Fibroblast of lung (primary cell): ENCODE measurements around the gene SLC12A4. TPM values are rescaled to one million over a fixed set of nuclear protein-coding genes. Genes with fewer than 3 reads are reported as not detected.

Experiments
- DNase-seq, 2 donors: peaks; one replicate each; pipeline versions ENCODE4 v3.0.0 to v3.0.0-alpha.2; 2010; ENCODE audit warnings: low read depth in 2 of 2
- H2AFZ ChIP-seq: 2 replicates; pipeline ENCODE4 v1.5.1; 2012; ENCODE audit warnings: low read length, control low read depth, inconsistent platforms
- H3K27ac ChIP-seq: 2 replicates; pipeline ENCODE4 v1.5.1; 2011; ENCODE audit warnings: low read length, control low read depth; ENCODE audit not compliant: insufficient read depth
- H3K27me3 ChIP-seq: 2 replicates; pipeline ENCODE4 v1.5.1; 2011; ENCODE audit warnings: mild to moderate bottlenecking, low read length; ENCODE audit not compliant: control insufficient read depth, insufficient read depth
- H3K36me3 ChIP-seq: 2 replicates; pipeline ENCODE4 v1.5.1; 2011; ENCODE audit warnings: low read length; ENCODE audit not compliant: control insufficient read depth, insufficient read depth
- H3K4me1 ChIP-seq: 2 replicates; pipeline ENCODE4 v1.5.1; 2011; ENCODE audit warnings: low read length; ENCODE audit not compliant: control insufficient read depth, insufficient read depth; ENCODE audit errors: extremely low read depth
- H3K4me2 ChIP-seq: 2 replicates; pipeline ENCODE4 v1.5.1; 2011; ENCODE audit warnings: low read length, control low read depth; ENCODE audit not compliant: insufficient read depth; ENCODE audit errors: extremely low read depth
- H3K4me3 ChIP-seq, 4 experiments: fragments of 200-600 bp in 1 of 4; sonication (generic) in 1 of 4; replicated peaks in 1 of 4; 2 replicates each; pipeline ENCODE4 v1.5.1; 2011 to 2016; ENCODE audit warnings: low read length in 4 of 4, low read depth in 3 of 4, mild to moderate bottlenecking in 3 of 4, control low read depth in 2 of 4, inconsistent platforms in 1 of 4, mixed read lengths in 1 of 4; ENCODE audit not compliant: insufficient read depth in 1 of 4; ENCODE audit errors: control extremely low read depth in 1 of 4
- H3K79me2 ChIP-seq: 2 replicates; pipeline ENCODE4 v1.5.1; 2012; ENCODE audit warnings: mild to moderate bottlenecking, low read length, inconsistent platforms; ENCODE audit not compliant: control insufficient read depth, insufficient read depth
- H3K9ac ChIP-seq: 2 replicates; pipeline ENCODE4 v1.5.1; 2011; ENCODE audit warnings: mild to moderate bottlenecking, low read length, control low read depth; ENCODE audit not compliant: insufficient read depth
- H3K9me3 ChIP-seq: 2 replicates; pipeline ENCODE4 v1.5.1; 2012; ENCODE audit warnings: low read depth, low read length; ENCODE audit not compliant: control insufficient read depth, insufficient read depth
- H4K20me1 ChIP-seq: 2 replicates; pipeline ENCODE4 v1.5.1; 2011; ENCODE audit warnings: low read length; ENCODE audit not compliant: control insufficient read depth, insufficient read depth; ENCODE audit errors: extremely low read depth
- EZH2 ChIP-seq: IDR thresholded peaks from 2 replicates; pipeline ENCODE4 v1.5.1; 2012; ENCODE audit warnings: low read length, control low read depth, mild to moderate bottlenecking; ENCODE audit errors: missing control alignments
- polyA plus RNA-seq, 2 donors: library from polyadenylated mRNA; depleted of rRNA in 1 of 2; stranded (reverse) in 1 of 2; unstranded in 1 of 2; fragments of >200 nt; gene quantifications; 2 replicates each; pipeline ENCODE4 v1.2.1, GENCODE V29; 2011 to 2012; ENCODE audit warnings: missing spikeins in 1 of 2
- total RNA-seq: library from RNA; depleted of rRNA; stranded (reverse); fragments of >200 nt; gene quantifications from 2 replicates; pipeline ENCODE4 v1.2.1, GENCODE V29; 2014
- TF ChIP-seq, protein P1 (sequence below), 2 donors: IDR thresholded peaks in 1 of 2; conservative IDR thresholded peaks in 1 of 2; 1 replicate in 1 of 2; 2 replicates in 1 of 2; pipeline ENCODE4 v1.5.1; 2011 to 2012; ENCODE audit warnings: low read length in 2 of 2, control low read depth in 1 of 2, inconsistent platforms in 1 of 2, low read depth in 1 of 2, mild to moderate bottlenecking in 1 of 2

The SLC12A4 gene
- total and polyA plus RNA-seq, 2 donors (not counting 1 experiment from before 2014, with no cell fraction given), result 42.2 to 120 TPM

DNA sequence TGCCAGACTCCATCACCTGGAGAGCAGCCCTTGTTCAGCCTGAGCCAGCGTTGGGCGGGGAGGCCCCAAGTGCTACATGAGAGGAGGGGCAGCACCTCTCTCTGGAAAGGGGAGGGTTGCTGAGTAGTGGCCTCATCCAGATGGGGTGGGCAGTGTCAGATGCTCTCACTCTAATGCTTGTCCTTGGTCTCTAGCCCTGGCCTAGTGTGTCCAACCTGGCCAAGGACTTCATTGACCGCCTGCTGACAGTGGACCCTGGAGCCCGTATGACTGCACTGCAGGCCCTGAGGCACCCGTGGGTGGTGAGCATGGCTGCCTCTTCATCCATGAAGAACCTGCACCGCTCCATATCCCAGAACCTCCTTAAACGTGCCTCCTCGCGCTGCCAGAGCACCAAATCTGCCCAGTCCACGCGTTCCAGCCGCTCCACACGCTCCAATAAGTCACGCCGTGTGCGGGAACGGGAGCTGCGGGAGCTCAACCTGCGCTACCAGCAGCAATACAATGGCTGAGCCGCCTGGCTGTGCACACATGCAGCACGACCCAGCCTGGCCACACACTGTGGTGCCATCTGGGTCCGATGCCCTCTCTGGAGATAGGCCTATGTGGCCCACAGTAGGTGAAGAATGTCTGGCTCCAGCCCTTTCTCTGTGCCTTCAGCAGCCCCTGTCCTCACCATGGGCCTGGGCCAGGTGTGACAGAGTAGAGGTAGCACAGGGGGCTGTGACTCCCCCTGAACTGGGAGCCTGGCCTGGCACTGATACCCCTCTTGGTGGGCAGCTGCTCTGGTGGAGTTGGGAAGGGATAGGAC, 41.1 kb downstream of the SLC12A4 start:
- no peaks in the 10 kb centered on the region for H4K20me1 ChIP-seq

DNA sequence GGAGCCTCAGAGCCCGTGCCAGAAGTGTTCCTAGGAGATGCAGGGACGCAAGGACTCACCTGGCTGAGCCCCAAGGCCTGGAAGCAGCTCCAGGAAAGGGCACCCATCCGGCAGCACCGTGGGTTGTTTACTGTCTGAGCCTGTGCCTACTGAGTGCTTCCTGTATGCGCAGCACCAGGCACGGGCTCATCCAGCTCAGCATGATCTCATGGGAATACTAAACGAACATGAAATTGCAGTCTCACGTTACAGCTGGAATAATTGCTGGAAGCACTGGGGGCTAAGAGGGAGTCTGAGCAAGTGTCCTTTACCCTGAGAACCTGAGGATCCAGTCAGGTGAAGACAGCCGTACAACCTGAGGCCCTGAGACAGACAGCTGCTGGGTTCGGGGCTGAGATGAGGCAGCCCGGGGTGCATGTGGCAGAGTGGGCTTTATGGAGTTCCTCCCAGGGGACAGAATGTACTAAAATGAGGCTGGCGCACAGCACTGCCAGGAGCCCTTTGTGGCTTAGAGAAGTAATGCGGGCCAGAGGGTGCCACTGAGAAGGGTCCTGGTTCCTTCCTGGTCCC, 42.2 kb downstream of the SLC12A4 start:
- no peak overlapping the region for H3K4me3 ChIP-seq
- no peaks in the 10 kb centered on the region for H3K9me3 ChIP-seq
- TF ChIP-seq EZH2, result no peak
- TF ChIP-seq, protein P1, sequence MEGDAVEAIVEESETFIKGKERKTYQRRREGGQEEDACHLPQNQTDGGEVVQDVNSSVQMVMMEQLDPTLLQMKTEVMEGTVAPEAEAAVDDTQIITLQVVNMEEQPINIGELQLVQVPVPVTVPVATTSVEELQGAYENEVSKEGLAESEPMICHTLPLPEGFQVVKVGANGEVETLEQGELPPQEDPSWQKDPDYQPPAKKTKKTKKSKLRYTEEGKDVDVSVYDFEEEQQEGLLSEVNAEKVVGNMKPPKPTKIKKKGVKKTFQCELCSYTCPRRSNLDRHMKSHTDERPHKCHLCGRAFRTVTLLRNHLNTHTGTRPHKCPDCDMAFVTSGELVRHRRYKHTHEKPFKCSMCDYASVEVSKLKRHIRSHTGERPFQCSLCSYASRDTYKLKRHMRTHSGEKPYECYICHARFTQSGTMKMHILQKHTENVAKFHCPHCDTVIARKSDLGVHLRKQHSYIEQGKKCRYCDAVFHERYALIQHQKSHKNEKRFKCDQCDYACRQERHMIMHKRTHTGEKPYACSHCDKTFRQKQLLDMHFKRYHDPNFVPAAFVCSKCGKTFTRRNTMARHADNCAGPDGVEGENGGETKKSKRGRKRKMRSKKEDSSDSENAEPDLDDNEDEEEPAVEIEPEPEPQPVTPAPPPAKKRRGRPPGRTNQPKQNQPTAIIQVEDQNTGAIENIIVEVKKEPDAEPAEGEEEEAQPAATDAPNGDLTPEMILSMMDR (conservative IDR thresholded peaks at IDR 0.05 in 1 of 2, IDR thresholded peaks at IDR 0.05 in 1 of 2; ENCODE audit: low read depth in 1 of 2, low read length in 2 of 2), result peak in 1 of 2 donors; percentile 14
- no peaks in the 10 kb centered on the region for H3K79me2 ChIP-seq
- DNase-seq, result no peak
- no peak overlapping the region for H3K9ac ChIP-seq
- H3K27ac ChIP-seq, result no peak overlapping the region
- peaks cover 9% of the 10 kb centered on the region for H3K36me3 ChIP-seq
- no peak overlapping the region for H3K4me2 ChIP-seq
- H4K20me1 ChIP-seq, result no peaks in the 10 kb centered on the region
- no peaks in the 10 kb centered on the region for H3K27me3 ChIP-seq
- H2AFZ ChIP-seq, result no peak overlapping the region
- H3K4me1 ChIP-seq, result no peaks in the 10 kb centered on the region

More for the DNA sequence above, 41.1 kb downstream of the SLC12A4 start:
- H3K4me3 ChIP-seq, result no peak overlapping the region
- no peaks in the 10 kb centered on the region for H3K9me3 ChIP-seq
- H3K27me3 ChIP-seq, result no peaks in the 10 kb centered on the region
- H3K4me1 ChIP-seq, result no peaks in the 10 kb centered on the region
- no peak overlapping the region for H2AFZ ChIP-seq
- no peak for TF ChIP-seq EZH2
- H3K79me2 ChIP-seq, result no peaks in the 10 kb centered on the region
- no peak overlapping the region for H3K4me2 ChIP-seq
- H3K9ac ChIP-seq, result no peak overlapping the region
- H3K36me3 ChIP-seq, result peaks cover 13% of the 10 kb centered on the region
- DNase-seq, result no peak
- no peak overlapping the region for H3K27ac ChIP-seq

DNA sequence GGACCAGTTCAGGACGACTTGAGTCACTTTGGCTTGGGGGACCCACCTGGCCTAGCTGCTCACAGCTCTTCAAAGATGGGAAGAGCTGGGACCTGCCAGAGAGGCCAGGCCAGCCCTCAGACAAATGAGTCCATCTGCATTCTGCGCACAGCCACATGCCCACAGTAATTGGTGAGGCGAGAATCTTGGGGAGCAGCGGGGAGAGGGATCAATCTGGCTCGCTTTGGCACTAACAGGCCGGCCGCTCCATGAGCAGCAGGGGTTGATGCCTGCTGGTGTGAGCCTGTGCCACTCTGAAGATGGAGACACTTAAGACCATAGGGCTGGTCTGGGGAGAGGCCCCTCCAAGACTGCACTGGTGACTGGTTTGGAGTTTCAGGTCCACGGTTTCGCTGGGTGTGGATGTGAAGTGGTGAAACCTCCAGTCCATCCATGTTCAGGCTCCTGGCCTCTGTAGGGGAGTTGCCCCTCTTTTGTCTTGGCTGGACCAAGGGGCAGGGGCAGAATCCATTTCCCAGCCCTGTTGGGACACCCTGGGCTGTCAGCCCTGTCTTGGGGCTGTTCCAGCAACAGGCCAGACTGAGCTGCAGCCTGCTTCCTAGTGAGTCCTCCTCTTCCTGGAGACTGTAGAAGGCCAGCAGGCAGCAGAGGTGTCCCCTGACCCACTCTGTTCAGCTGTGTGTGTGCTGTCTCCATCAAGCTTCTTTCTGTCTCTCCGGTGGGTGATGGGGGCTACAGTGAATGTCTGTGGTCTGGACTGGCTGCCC, 44.1 kb downstream of the SLC12A4 start:
- DNase-seq, result no peak

More for the DNA sequence above, 44.1 kb downstream of the SLC12A4 start:
- Histone ChIP-seq H3K27ac (no peak overlapping the region), H3K36me3 (peaks cover 8% of the 10 kb centered on the region), H3K4me3 (no peak overlapping the region), H2AFZ (no peak overlapping the region), H3K4me2 (no peak overlapping the region), H3K9me3 (no peaks in the 10 kb centered on the region), H3K27me3 (no peaks in the 10 kb centered on the region), H4K20me1 (no peaks in the 10 kb centered on the region), H3K9ac (no peak overlapping the region), H3K79me2 (peaks cover 3% of the 10 kb centered on the region), H3K4me1 (no peaks in the 10 kb centered on the region)
- no peak for TF ChIP-seq EZH2
- TF ChIP-seq, protein P1 (conservative IDR thresholded peaks at IDR 0.05 in 1 of 2, IDR thresholded peaks at IDR 0.05 in 1 of 2; ENCODE audit: low read depth in 1 of 2, low read length in 2 of 2), result no peak
